ENCODE measurements around the gene LILRA2.

DNA sequence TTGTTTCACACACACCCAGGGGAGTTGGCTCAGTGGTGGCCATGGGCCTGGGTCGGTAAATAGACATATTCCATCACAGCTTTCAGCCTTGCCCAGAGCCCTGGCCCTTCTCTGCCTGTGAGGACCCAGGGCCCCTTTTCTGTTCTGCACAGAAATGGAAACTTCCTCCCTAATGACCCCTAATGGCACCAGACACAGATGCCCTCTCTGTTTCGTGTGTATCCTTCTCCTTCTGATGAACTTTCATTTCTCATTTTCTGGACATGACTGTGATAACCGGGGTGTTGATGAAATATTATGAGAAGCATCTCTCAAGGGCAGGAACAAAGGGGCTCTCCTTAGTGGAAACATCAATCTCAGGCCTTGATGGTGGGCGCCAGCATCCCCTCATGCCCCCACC, 32.6 kb downstream of the LILRA2 start:
- TF ChIP-seq, protein P1, sequence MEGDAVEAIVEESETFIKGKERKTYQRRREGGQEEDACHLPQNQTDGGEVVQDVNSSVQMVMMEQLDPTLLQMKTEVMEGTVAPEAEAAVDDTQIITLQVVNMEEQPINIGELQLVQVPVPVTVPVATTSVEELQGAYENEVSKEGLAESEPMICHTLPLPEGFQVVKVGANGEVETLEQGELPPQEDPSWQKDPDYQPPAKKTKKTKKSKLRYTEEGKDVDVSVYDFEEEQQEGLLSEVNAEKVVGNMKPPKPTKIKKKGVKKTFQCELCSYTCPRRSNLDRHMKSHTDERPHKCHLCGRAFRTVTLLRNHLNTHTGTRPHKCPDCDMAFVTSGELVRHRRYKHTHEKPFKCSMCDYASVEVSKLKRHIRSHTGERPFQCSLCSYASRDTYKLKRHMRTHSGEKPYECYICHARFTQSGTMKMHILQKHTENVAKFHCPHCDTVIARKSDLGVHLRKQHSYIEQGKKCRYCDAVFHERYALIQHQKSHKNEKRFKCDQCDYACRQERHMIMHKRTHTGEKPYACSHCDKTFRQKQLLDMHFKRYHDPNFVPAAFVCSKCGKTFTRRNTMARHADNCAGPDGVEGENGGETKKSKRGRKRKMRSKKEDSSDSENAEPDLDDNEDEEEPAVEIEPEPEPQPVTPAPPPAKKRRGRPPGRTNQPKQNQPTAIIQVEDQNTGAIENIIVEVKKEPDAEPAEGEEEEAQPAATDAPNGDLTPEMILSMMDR (IDR thresholded peaks at IDR 0.05) = no peak
- no peak for TF ChIP-seq POLR2A (IDR thresholded peaks at IDR 0.05)

Data from tibial nerve (tissue), 3 donors.